ENCODE data around the gene SRPK2.

GRCh38 chr7:105067691-105068090, 321.0 kb downstream of the SRPK2 start:
- no peak for TF ChIP-seq CTCF (conservative IDR thresholded peaks at IDR 0.05; ENCODE audit: low read length)
- TF ChIP-seq EZH2phosphoT487 (IDR thresholded peaks at IDR 0.05; ENCODE audit: borderline replicate concordance) = no peak

Data from Loucy (cell line).